ENCODE measurements around the gene TADA2B.

DNA sequence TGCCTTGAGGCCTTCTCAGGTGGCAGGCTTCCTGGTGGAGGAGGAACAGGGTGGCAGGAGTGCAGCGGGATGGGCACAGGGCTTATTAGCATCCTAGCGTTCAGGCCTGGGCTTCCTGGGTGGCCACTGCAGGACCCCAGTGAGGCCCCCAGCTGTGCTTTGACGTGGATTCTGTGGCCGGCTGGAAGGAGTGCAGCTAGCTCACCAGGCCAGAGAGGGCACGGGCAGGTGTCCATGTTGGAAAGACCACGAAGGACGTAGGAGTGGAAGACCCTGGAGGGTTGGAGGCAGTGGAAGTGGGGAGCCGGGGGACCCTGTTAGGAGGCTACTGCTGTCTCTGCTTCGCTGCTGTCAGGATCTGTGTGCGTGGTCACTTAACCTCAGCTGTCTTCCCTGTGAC is 13.3 kb upstream of the TADA2B start:
- TF ChIP-seq, protein P1, sequence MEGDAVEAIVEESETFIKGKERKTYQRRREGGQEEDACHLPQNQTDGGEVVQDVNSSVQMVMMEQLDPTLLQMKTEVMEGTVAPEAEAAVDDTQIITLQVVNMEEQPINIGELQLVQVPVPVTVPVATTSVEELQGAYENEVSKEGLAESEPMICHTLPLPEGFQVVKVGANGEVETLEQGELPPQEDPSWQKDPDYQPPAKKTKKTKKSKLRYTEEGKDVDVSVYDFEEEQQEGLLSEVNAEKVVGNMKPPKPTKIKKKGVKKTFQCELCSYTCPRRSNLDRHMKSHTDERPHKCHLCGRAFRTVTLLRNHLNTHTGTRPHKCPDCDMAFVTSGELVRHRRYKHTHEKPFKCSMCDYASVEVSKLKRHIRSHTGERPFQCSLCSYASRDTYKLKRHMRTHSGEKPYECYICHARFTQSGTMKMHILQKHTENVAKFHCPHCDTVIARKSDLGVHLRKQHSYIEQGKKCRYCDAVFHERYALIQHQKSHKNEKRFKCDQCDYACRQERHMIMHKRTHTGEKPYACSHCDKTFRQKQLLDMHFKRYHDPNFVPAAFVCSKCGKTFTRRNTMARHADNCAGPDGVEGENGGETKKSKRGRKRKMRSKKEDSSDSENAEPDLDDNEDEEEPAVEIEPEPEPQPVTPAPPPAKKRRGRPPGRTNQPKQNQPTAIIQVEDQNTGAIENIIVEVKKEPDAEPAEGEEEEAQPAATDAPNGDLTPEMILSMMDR (IDR thresholded peaks at IDR 0.05 in 4 of 5, conservative IDR thresholded peaks at IDR 0.05 in 1 of 5), result no peak
- TF ChIP-seq POLR2A (IDR thresholded peaks at IDR 0.05), result no peak

Data from gastrocnemius medialis (tissue), 4 donors.